GM12892 (cell line): ENCODE measurements around the gene FAM120A.

Experiments used
- POLR2A ChIP-seq: IDR thresholded peaks from 2 replicates; pipeline ENCODE4 v1.6.1; 2011; ENCODE audit warnings: low read depth, low read length, control low read depth
- POLR2AphosphoS5 ChIP-seq: IDR thresholded peaks from 2 replicates; pipeline ENCODE4 v1.6.1; 2011; ENCODE audit warnings: low read depth, low read length, control low read depth
- TAF1 ChIP-seq: IDR thresholded peaks from 2 replicates; pipeline ENCODE4 v1.6.1; 2011; ENCODE audit warnings: low read depth, mild to moderate bottlenecking, control low read depth, low read length, borderline replicate concordance

DNA sequence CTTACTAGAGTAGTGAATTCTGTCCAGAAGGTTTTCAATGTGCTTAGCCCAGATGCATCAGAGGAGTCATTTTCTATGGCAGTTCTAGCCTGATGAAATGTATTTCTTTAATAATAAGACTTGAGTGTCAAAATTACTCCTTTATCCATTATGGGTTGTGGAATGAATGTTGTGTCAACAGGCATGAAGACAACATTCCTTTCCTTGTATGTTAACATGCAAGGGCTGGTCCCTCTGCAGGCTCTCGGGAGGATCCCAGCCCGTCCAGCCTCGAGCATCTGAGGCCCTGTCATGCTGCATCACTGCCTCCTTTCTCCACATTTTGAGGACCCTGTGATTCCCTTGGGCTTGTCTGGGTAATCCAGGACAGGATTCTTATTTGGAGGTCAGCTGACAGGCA is 44.8 kb downstream of the FAM120A start:
- TF ChIP-seq POLR2A (no peak), POLR2AphosphoS5 (no peak), TAF1 (no peak)
